ENCODE results near the gene IL9. TPM values are rescaled to one million over a fixed set of nuclear protein-coding genes. Genes with fewer than 3 reads are reported as not detected.

IL9 gene
- total and polyA plus RNA-seq, 2 of the 13 experiments (the other 11 are each of a cell fraction or from before 2014, with no cell fraction given) = not detected

GRCh38 chr5:135913713-135914626, 18.3 kb upstream of the IL9 start:
- Histone ChIP-seq H3K79me2 (ENCODE audit: insufficient read depth, low read length) (no peaks in the 10 kb centered on the region), H3K4me2 (ENCODE audit: low read depth, low read length) (no peak overlapping the region), H3K9me3 (ENCODE audit: low read length) (no peaks in the 10 kb centered on the region), H3K9ac (ENCODE audit: insufficient read depth, low read depth, low read length) (no peak overlapping the region), H3K4me3 (replicated peaks in 1 of 3; ENCODE audit: insufficient read depth in 1 of 3, low read depth in 2 of 3, low read length in 3 of 3) (no peak overlapping the region), H3K4me1 (ENCODE audit: insufficient read depth, low read length) (no peaks in the 10 kb centered on the region), H4K20me1 (ENCODE audit: insufficient read depth, low read length) (no peaks in the 10 kb centered on the region), H3K27me3 (ENCODE audit: control insufficient read depth in 1 of 2, insufficient read depth in 2 of 2, low read length in 2 of 2) (peaks cover 2 to 73% of the 10 kb centered on the region in 2 experiments; a peak in 4 of 5 replicates), H2AFZ (ENCODE audit: low read length) (no peak overlapping the region), H3K27ac (ENCODE audit: extremely low read length, insufficient read depth, low read length) (no peak overlapping the region), H3K36me3 (replicated peaks in 1 of 2; ENCODE audit: control insufficient read depth in 1 of 2, insufficient read depth in 2 of 2, low read length in 2 of 2) (no peaks in the 10 kb centered on the region)
- WGBS (ENCODE audit: low lambda C conversion rate) = under 1% methylated on average over 4 of the region's 4 CpGs
- intact Hi-C loops (cut with micrococcal nuclease; ENCODE audit: unreplicated experiment) = no loop called here
- ChIA-PET CTCF (ENCODE audit: low intra/inter-chr PET ratio, low total read pairs) (no interaction called here), POLR2A (no interaction called here)
- TF ChIP-seq MLLT10 (CRISPR knock-in tag; IDR thresholded peaks at IDR 0.05) (no peak), CBX2 (IDR thresholded peaks at IDR 0.05; ENCODE audit: low read depth, low read length) (peak; percentile 85; the same call in 1 of the 2 replicates), CBX2 (CRISPR knock-in tag; IDR thresholded peaks at IDR 0.05; ENCODE audit: low read depth) (no peak), RNF2 (conservative IDR thresholded peaks at IDR 0.05; ENCODE audit: low read depth) (peak; percentile 65; the same call in 1 of the 2 replicates)
- DNase-seq (ENCODE audit: low spot score) = no peak
- no peak for FAIRE-seq
- no TSS peak for BruUV-seq (replicated peaks)
- in situ Hi-C loops (cut with HindIII; ENCODE audit: extremely low pct_ligation_motif_present, low pct_unique_long_range_greater_than_20kb) = no loop called here
- ATAC-seq = no peak

GRCh38 chr5:135905144-135905543, 9.5 kb upstream of the IL9 start:
- DNase-seq (ENCODE audit: low spot score) = no peak
- Histone ChIP-seq H2AFZ (ENCODE audit: low read length) (no peak overlapping the region), H3K27me3 (ENCODE audit: control insufficient read depth in 1 of 2, insufficient read depth in 2 of 2, low read length in 2 of 2) (peaks cover 0 to 35% of the 10 kb centered on the region in 2 experiments; a peak in 2 of 5 replicates), H3K79me2 (ENCODE audit: insufficient read depth, low read length) (no peaks in the 10 kb centered on the region), H4K20me1 (ENCODE audit: insufficient read depth, low read length) (no peaks in the 10 kb centered on the region), H3K4me2 (ENCODE audit: low read depth, low read length) (no peak overlapping the region), H3K9ac (ENCODE audit: insufficient read depth, low read depth, low read length) (no peak overlapping the region), H3K4me1 (ENCODE audit: insufficient read depth, low read length) (no peaks in the 10 kb centered on the region), H3K27ac (ENCODE audit: extremely low read length, insufficient read depth, low read length) (no peak overlapping the region), H3K36me3 (replicated peaks in 1 of 2; ENCODE audit: control insufficient read depth in 1 of 2, insufficient read depth in 2 of 2, low read length in 2 of 2) (no peaks in the 10 kb centered on the region), H3K9me3 (ENCODE audit: low read length) (no peaks in the 10 kb centered on the region), H3K4me3 (replicated peaks in 1 of 3; ENCODE audit: insufficient read depth in 1 of 3, low read depth in 2 of 3, low read length in 3 of 3) (no peak overlapping the region)
- ChIA-PET CTCF (ENCODE audit: low intra/inter-chr PET ratio, low total read pairs) (no interaction called here), POLR2A (no interaction called here)
- ATAC-seq = no peak
- intact Hi-C loops (cut with micrococcal nuclease; ENCODE audit: unreplicated experiment) = no loop called here
- BruUV-seq (replicated peaks) = no TSS peak
- no peak for FAIRE-seq
- 0% methylated on average over 1 of the region's 1 CpG for WGBS (ENCODE audit: low lambda C conversion rate)
- in situ Hi-C loops (cut with HindIII; ENCODE audit: extremely low pct_ligation_motif_present, low pct_unique_long_range_greater_than_20kb) = no loop called here
- no peak for TF ChIP-seq RBM39 (IDR thresholded peaks at IDR 0.05; ENCODE audit: low read depth, low read length, poor library complexity, severe bottlenecking)
- TF ChIP-seq MXI1 (IDR thresholded peaks at IDR 0.05; ENCODE audit: borderline replicate concordance, low read depth, low read length) = no peak
- no peak for TF ChIP-seq XRCC5 (optimal IDR thresholded peaks at IDR 0.05; ENCODE audit: low read length)
- TF ChIP-seq POGZ (CRISPR knock-in tag; IDR thresholded peaks at IDR 0.05) = no peak
- no peak for TF ChIP-seq ZNF510 (CRISPR knock-in tag; IDR thresholded peaks at IDR 0.05; ENCODE audit: low read depth)
- no peak for TF ChIP-seq ZNF430 (CRISPR knock-in tag; IDR thresholded peaks at IDR 0.05)
- no peak for TF ChIP-seq MED8 (CRISPR knock-in tag; IDR thresholded peaks at IDR 0.05; ENCODE audit: insufficient replicate concordance)
- TF ChIP-seq ONECUT2 (CRISPR knock-in tag; IDR thresholded peaks at IDR 0.05) = no peak
- no peak for TF ChIP-seq CBX5 (CRISPR knock-in tag; IDR thresholded peaks at IDR 0.05; ENCODE audit: borderline replicate concordance)
- TF ChIP-seq SYNCRIP (IDR thresholded peaks at IDR 0.05; ENCODE audit: insufficient read depth, low read depth, low read length) = no peak
- no peak for TF ChIP-seq ZNF484 (CRISPR knock-in tag; IDR thresholded peaks at IDR 0.05; ENCODE audit: borderline replicate concordance, low read depth)
- TF ChIP-seq ATAD3A (CRISPR knock-in tag; IDR thresholded peaks at IDR 0.05) = no peak
- TF ChIP-seq ZNF878 (CRISPR knock-in tag; IDR thresholded peaks at IDR 0.05) = no peak
- TF ChIP-seq SIN3A (IDR thresholded peaks at IDR 0.05; ENCODE audit: borderline replicate concordance, low read depth, low read length) = no peak
- TF ChIP-seq PAF1 (CRISPR knock-in tag; IDR thresholded peaks at IDR 0.05) = no peak
- TF ChIP-seq ZNF17 (CRISPR knock-in tag; IDR thresholded peaks at IDR 0.05) = no peak
- no peak for TF ChIP-seq ISX (CRISPR knock-in tag; conservative IDR thresholded peaks at IDR 0.05)
- no peak for TF ChIP-seq RAD51 (IDR thresholded peaks at IDR 0.05; ENCODE audit: borderline replicate concordance)
